GM19467 (cell line): ENCODE data around the gene FAM240A.

Source experiments
- ATAC-seq: cut with Tn5 transposase; IDR thresholded peaks from one replicate; pipeline ENCODE4 v1.9.1; 2021; ENCODE audit warnings: mild to moderate bottlenecking, moderate library complexity; ENCODE audit not compliant: unreplicated experiment

FAM240A gene

GRCh38 chr3:46673151-46674030 lies 61.1 kb downstream of the FAM240A start:
- ATAC-seq, result no peak

- no peak for ATAC-seq
Observed at GRCh38 chr3:46674031-46674845, 61.9 kb downstream of the FAM240A start.

GRCh38 chr3:46675426-46675825 lies 63.1 kb downstream of the FAM240A start:
- ATAC-seq, result no peak
